Posterior vena cava (tissue), 2 donors: Measurements from ENCODE around the gene PAQR7. TPM values are rescaled to one million over a fixed set of nuclear protein-coding genes. Genes with fewer than 3 reads are reported as not detected.

Experiments used
- DNase-seq: peaks from one replicate; pipeline ENCODE4 v3.0.0-alpha.2; 2020; ENCODE audit warnings: low spot score
- intact Hi-C, 2 donors: fragments of 100-400 bp; cut with DNase I; formaldehyde crosslinking; loops; one replicate each; pipeline versions ENCODE4 v1.14.1 to v1.14.2; 2022 to 2023
- long read RNA-seq, 2 donors: library from polyadenylated mRNA; unstranded; transcript quantifications; one replicate each; pipeline ENCODE4 v2.0.0, GENCODE V29; 2020 to 2021
- total RNA-seq, 2 donors: library from RNA; stranded (reverse); fragmentation: NEBNext Ultra II Directional; extraction: Animal tissue kit (Norgen Biotek cat#: 25700); gene quantifications; one replicate each; pipeline ENCODE4 v1.2.1, GENCODE V29; 2021
- donor health status: DM: yes; HTN: yes; CAD: no.
- donor health status: DM: yes; HTN: yes; CAD: no.

PAQR7 gene, protein sequence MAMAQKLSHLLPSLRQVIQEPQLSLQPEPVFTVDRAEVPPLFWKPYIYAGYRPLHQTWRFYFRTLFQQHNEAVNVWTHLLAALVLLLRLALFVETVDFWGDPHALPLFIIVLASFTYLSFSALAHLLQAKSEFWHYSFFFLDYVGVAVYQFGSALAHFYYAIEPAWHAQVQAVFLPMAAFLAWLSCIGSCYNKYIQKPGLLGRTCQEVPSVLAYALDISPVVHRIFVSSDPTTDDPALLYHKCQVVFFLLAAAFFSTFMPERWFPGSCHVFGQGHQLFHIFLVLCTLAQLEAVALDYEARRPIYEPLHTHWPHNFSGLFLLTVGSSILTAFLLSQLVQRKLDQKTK
- total RNA-seq: 1 to 10 TPM; 5.9 to 7.1 TPM
- long read RNA-seq, donor 1, partial matches to known transcripts: 0 of 1 reads
- long read RNA-seq, donor 1, other reads (novel, unspliced or antisense): 1 of 1 reads
- long read RNA-seq, donor 2, partial matches to known transcripts: 0 of 5 reads
- long read RNA-seq, donor 2, other reads (novel, unspliced or antisense): 5 of 5 reads

GRCh38 chr1:25875154-25875855 is at the start of gene PAQR7:
Gene PAQR7, minus strand, starts transcription at chr1:25875708. Its CDS starts 11,869 bp downstream, at chr1:25863839.
- peak; percentile 90 for DNase-seq
- intact Hi-C loops: no loop called here

DNA sequence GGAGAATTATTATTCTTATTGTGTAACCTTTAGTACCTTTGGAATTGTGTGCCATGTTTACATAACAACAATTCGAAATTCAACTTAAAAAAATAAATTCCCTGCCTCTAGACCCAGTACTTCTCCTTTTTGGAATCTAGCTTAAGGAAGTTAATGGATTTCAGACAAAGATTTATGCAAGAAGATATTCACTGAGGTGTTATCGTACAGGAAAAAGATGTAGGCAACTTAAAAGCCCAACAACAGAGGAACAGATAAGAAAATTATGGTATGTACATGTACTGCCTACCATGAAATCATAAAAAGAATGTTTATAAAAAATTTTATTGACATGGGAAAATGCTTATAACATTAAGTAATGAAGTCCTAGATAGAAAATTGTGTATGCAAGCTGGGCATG is 48.9 kb upstream of the PAQR7 start:
- DNase-seq: no peak
- intact Hi-C loops: loop anchor here in 1 of 2 donors (5.0 kb wide), 1 partner anchor 1658 kb away; no protein-coding TSS in a partner anchor

DNA sequence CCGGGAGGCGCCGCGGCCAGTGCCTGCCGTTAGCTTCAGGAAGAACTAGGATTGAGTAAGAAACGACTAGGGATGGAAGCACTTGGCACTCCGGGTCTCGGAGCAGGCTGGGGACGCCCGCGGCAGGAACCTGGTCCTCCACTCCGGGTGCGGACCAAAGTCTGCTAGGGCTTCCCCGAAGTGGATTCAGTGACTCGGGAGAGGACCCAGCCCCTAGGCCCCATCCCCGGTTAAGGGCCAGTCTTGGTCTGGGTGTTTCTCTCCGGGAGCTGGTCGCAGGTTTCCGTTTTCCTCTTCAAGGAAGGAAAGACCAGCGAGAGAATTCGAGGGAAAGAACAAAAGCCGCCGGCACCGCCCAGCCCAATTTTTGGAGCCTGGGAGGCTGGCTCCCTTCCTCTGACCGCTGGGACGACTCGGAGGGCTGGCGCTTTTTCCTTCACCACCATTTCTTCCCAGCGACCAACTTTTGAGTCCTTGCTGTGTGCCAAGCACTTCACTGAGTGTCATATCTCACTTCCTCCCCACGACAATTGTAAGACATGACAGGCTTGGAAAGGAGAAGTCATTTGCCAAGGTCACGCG is 47.6 kb upstream of the PAQR7 start:
- peak; percentile 84 for DNase-seq
- intact Hi-C loops: loop anchor here in 1 of 2 donors (5.0 kb wide), 1 partner anchor 1659 kb away; no protein-coding TSS in a partner anchor

- intact Hi-C loops: loop anchor here in 1 of 2 donors (5.0 kb wide), 1 partner anchor 1660 kb away; no protein-coding TSS in a partner anchor
- peak; percentile 80 for DNase-seq
Measured at GRCh38 chr1:25922056-25922970, 46.8 kb upstream of the PAQR7 start.

- no peak for DNase-seq
- intact Hi-C loops: no loop called here
Measured at GRCh38 chr1:25918615-25919014, 43.1 kb upstream of the PAQR7 start.

- no peak for DNase-seq
- intact Hi-C loops: no loop called here
Measured at GRCh38 chr1:25917996-25918395, 42.5 kb upstream of the PAQR7 start.

DNA sequence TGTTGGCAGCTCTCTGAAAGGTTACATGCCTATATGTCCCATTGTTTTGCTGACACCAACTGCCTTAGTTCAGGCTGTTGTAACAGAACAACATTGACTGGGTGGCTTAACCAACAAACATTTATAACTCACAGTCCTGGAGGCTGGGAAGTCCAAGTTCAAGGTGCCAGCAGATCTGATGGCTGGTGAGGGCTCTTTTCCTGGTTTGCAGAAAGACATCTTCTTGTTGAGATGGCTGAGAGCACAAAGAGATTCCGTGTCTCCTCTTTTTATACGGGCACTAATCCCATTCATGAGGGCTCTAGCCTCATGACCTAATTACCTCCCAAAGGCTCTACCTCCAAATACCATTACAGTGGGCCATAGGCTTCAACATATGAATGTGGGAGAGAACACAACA is 41.0 kb upstream of the PAQR7 start:
- intact Hi-C loops: no loop called here
- no peak for DNase-seq

DNA sequence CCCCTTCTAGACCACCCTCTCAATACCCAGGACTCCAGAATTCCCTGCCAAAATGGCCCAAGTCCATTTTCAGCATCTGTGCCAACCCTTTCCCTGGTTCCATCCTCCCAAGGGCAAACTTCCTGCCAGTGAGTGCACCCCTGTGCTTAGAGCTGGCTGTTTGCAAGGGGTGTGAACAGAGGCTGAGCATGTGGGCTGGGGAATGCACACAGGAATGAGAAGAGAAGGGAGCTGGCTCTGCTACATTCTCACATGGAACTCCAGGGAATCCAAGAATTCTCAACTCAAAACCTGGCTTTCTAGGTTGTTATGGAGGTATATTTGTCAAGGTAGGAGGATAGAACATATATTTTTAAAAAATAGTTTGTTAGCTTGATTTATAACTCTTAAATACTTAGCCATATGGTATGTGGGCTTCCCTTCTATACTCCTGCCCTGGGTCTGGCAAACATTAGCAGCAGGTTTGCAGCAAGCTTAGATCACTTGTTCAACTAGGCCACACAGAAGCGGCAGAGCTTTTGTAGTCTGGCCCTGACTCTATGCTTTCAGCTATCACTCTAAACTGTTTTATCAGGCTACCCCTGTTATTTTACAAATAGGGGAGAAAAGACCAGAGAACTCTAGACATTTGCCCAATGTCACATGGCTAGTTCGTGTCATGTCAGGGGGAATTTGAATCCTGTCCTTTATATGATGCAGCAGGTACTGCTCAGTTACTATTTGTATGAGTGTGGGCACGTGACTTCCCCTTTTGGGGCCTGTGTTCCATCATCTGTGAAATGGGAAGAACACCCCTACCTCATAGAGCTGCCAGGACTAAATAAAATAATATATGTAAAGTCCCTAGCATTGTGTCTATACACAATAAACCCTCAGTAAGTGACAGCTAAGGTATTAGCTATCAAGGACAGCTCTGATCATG is 38.8 kb upstream of the PAQR7 start:
- no peak for DNase-seq
- intact Hi-C loops: no loop called here

- DNase-seq: no peak
- intact Hi-C loops: no loop called here
Measured at GRCh38 chr1:25913206-25913605, 37.7 kb upstream of the PAQR7 start.

DNA sequence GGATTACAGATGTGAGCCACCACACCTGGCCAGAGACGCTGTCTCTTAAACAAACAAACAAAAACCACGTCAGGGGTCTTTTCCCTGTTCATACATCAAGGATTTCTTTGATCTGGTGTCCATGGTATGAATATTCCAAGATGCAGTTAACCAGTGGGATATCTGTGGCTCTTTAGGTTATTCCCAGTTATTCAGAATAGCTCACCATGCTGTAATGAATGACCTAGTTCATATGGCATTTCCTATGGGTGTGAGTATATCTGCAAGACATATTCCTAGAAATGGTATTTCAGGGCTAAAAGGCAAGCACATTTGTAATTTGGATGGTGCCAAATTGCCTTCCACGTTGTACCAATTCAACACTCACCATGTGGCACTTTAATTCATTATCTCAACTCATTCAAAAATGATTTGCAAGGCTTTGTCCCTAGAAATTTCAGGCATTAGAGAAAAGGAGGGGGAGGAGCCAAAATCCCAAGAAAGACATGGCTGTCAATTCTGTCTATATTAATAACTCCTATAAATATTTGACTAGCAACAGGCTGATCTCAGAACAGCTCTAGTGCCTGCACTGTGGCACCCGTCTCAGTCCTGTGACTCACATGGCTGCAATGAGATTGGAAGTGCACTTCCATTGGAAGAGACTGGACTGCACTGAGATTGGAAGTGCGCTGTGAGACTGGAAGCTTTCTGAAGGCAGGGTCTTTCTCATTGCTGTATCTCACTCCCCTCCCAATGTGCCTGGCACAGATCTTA is 36.7 kb upstream of the PAQR7 start:
- intact Hi-C loops: no loop called here
- DNase-seq: no peak

DNA sequence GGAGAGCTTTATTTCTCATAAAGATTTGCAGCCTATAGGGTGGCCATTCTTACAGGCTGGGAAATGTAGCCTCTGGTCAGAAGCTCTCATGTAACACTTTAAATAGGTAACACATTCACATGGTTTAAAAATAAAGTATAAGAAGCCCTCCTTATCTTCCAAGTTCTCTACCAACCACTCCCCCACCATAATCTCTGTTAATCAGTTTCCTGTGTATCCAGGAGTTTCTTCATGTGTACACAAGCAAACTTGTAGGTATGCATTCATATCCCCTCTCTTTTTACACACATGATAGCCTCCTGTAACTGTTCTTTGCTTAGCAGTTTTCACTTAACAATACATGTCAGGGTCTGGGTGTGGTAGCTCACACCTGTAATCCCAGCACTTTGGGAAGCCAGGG is 35.7 kb upstream of the PAQR7 start:
- DNase-seq: no peak
- intact Hi-C loops: no loop called here

GRCh38 chr1:25909040-25909439 is 33.5 kb upstream of the PAQR7 start:
- no peak for DNase-seq
- intact Hi-C loops: no loop called here

DNA sequence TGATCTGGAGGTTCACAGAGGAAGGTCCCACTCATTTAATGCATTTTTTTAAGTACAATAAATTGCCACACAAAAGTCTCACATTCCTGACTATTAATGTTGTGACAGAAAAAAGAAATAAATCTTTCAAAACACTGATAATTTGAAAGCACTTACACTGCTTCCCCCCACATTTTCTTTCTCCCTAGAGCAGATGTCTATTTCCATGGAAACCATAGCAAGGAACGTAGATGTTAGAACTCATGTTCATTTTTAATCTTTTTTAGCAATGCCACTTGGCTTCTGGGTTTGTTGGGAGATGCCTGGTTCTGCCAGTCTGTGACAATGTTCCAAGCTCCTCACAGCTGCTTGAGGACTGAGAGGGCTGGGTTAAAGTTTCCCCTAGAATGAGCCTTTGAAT is 32.7 kb upstream of the PAQR7 start:
- DNase-seq: no peak
- intact Hi-C loops: no loop called here

GRCh38 chr1:25907601-25908000 is 32.1 kb upstream of the PAQR7 start:
- no peak for DNase-seq

GRCh38 chr1:25906644-25907300 is 31.3 kb upstream of the PAQR7 start:
- DNase-seq: no peak
- intact Hi-C loops: no loop called here

More at GRCh38 chr1:25907601-25908000, 32.1 kb upstream of the PAQR7 start:
- intact Hi-C loops: no loop called here
